Tibial artery (tissue), 4 donors: ENCODE data around the gene ATP5MC2.

Experiments used
- DNase-seq, 2 donors: peaks; one replicate each; pipeline ENCODE4 v3.0.0-alpha.2; 2019
- H3K27ac ChIP-seq, 2 donors: fragments of 200-600 bp; sonication (generic) in 1 of 2; 1 replicate in 1 of 2; 2 replicates in 1 of 2; pipeline ENCODE4 v1.5.1; 2018 to 2019; ENCODE audit warnings: mild to moderate bottlenecking in 1 of 2
- H3K27me3 ChIP-seq, 2 donors: fragments of 200-600 bp; sonication (generic) in 1 of 2; one replicate each; pipeline versions ENCODE4 v1.5.1 to v1.6.0; 2016 to 2019
- H3K36me3 ChIP-seq, 3 donors: fragments of 200-600 bp; sonication (generic) in 2 of 3; one replicate each; pipeline ENCODE4 v1.5.1; 2016 to 2019; ENCODE audit warnings: mild to moderate bottlenecking in 2 of 3
- H3K4me1 ChIP-seq, 4 donors: fragments of 200-600 bp; sonication (generic) in 2 of 4; 1 replicate in 3 of 4; 2 replicates in 1 of 4; pipeline ENCODE4 v1.5.1; 2016 to 2019
- H3K4me3 ChIP-seq, 2 donors: fragments of 200-600 bp; sonication (generic) in 1 of 2; 1 replicate in 1 of 2; 2 replicates in 1 of 2; pipeline ENCODE4 v1.5.1; 2018 to 2019; ENCODE audit warnings: mild to moderate bottlenecking in 2 of 2
- H3K9me3 ChIP-seq, 3 donors: fragments of 200-600 bp; sonication (generic) in 1 of 3; one replicate each; pipeline ENCODE4 v1.5.1; 2016 to 2019
- intact Hi-C: fragments of 100-400 bp; cut with DNase I; formaldehyde crosslinking; loops from one replicate; pipeline ENCODE4 v1.15.0; 2023; ENCODE audit warnings: low total_unique reads
- TF ChIP-seq, protein P1 (sequence below), 2 experiments: fragments of 200-600 bp in 1 of 2; fragments of 450-650 bp in 1 of 2; IDR thresholded peaks; one replicate each; pipeline ENCODE4 v1.5.1; 2017 to 2019; ENCODE audit warnings: antibody characterized with exemption in 2 of 2, mild to moderate bottlenecking in 1 of 2, moderate library complexity in 1 of 2

ATP5MC2 gene

DNA sequence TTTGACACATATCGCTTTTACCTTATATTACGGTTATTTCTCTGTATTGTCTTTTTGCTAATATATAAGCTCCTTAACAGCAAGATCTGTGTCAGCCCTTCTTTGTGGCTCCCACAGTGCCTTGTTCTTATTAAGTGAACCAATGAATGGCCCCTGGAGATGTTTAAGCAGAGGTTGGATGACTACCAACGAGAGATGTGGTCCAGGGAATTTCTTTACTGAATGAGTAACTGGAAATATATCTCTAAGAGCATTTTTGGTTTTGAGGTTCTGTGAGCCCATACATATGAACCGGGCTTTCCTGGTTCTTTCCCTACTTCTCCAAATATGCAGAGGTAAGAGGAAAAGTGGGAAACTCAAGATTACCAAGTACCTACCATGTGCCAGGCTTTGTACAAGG is 27.9 kb upstream of the ATP5MC2 start:
- H3K27ac ChIP-seq = no peak overlapping the region
- intact Hi-C loops = no loop called here
- peaks cover 0 to 59% of the 10 kb centered on the region in 2 donors for H3K27me3 ChIP-seq
- no peak for DNase-seq
- no peaks in the 10 kb centered on the region for H3K4me1 ChIP-seq
- H3K36me3 ChIP-seq = no peaks in the 10 kb centered on the region
- no peak overlapping the region for H3K4me3 ChIP-seq
- no peaks in the 10 kb centered on the region for H3K9me3 ChIP-seq
- TF ChIP-seq, protein P1, sequence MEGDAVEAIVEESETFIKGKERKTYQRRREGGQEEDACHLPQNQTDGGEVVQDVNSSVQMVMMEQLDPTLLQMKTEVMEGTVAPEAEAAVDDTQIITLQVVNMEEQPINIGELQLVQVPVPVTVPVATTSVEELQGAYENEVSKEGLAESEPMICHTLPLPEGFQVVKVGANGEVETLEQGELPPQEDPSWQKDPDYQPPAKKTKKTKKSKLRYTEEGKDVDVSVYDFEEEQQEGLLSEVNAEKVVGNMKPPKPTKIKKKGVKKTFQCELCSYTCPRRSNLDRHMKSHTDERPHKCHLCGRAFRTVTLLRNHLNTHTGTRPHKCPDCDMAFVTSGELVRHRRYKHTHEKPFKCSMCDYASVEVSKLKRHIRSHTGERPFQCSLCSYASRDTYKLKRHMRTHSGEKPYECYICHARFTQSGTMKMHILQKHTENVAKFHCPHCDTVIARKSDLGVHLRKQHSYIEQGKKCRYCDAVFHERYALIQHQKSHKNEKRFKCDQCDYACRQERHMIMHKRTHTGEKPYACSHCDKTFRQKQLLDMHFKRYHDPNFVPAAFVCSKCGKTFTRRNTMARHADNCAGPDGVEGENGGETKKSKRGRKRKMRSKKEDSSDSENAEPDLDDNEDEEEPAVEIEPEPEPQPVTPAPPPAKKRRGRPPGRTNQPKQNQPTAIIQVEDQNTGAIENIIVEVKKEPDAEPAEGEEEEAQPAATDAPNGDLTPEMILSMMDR (IDR thresholded peaks at IDR 0.05) = no peak

DNA sequence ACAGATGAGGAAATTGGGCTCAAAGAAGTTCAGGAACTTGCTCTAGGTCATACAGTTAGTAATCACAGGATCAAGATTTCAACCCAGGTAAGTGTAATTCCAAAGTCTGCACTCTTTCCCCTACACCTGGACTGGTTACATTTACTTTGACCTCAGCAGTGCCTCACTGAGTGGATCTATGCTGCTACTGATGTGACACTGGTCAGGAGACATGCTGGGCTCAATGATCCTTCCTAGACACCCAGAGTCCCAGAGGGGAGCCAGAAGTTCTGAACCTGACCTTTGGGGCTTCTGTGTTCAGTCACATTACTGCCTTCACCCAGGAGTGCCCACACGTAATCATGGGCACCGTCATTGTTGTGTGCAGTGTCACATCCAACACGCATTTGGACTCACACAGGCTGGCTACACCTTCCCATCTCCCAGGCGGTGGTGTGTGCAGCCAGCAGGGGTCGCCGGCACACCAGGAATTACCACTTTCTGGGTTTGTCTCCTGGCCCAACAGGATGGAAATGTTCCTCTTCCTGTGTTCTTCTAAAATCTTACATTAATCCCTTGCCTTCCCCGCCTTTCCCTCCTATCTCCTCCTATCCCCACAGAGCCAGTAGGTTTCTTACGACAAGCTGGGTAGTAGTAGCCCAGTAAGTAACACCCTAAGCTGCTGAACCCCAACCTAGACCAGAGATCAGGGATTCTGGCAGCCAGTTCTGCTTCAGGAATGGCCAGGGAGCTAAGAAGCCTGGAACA is 25.8 kb upstream of the ATP5MC2 start:
- DNase-seq = peak; percentile 84 to 90
- H3K4me3 ChIP-seq = no peak overlapping the region
- no peaks in the 10 kb centered on the region for H3K36me3 ChIP-seq
- H3K4me1 ChIP-seq = peaks cover 0 to 2% (median 0%) of the 10 kb centered on the region in 4 donors
- intact Hi-C loops = loop anchor here (2.0 kb wide), 1 partner anchor 43 kb away; no protein-coding TSS in a partner anchor
- peaks cover 0 to 66% of the 10 kb centered on the region in 2 donors for H3K27me3 ChIP-seq
- TF ChIP-seq, protein P1 (IDR thresholded peaks at IDR 0.05) = peak; percentile 85 to 93
- H3K27ac ChIP-seq = no peak overlapping the region
- H3K9me3 ChIP-seq = no peaks in the 10 kb centered on the region

DNA sequence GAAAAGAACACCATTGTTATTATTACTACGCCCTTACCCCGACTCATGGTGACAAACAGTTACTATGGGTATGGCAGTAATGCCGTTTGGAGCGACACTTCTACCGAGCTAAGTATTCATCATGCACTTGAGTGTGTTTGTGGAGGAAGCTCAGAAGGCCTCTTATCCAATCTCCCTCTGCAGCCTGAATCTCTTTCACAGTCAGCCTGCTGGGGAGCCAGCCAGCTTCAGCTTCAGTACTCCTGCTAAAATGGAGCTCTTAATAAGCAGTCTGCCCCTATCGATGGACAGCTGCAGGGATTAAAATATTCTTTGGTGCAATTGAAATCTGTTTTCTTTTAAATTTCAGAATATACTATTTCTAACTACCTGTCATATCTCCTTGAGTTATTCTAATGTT is 24.7 kb upstream of the ATP5MC2 start:
- Histone ChIP-seq H3K9me3 (no peaks in the 10 kb centered on the region), H3K27ac (no peak overlapping the region), H3K4me1 (peaks cover 0 to 13% (median 3%) of the 10 kb centered on the region in 4 donors), H3K36me3 (no peaks in the 10 kb centered on the region), H3K27me3 (peaks cover 1 to 69% of the 10 kb centered on the region in 2 donors), H3K4me3 (no peak overlapping the region)
- TF ChIP-seq, protein P1 (IDR thresholded peaks at IDR 0.05) = no peak
- DNase-seq = no peak
- intact Hi-C loops = loop anchor here (2.0 kb wide), 1 partner anchor 44 kb away; no protein-coding TSS in a partner anchor

DNA sequence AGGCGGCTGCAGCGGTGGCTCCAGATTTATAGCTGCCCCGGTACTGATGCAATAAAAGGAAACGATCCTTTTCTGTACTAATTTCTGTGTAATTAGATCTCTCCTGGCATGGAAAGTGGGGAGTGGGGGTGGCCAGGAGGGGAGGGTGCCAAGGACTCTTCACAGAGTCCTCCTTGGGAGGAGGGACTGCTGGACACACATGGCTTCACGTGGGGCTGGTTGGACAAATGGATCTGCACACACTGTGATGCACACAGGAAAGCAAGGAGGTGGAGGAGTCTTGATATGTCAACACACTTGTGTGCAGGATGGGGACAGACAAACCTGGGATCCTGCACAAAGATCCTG is 23.8 kb upstream of the ATP5MC2 start:
- Histone ChIP-seq H3K36me3 (no peaks in the 10 kb centered on the region), H3K27ac (no peak overlapping the region), H3K27me3 (peaks cover 4 to 74% of the 10 kb centered on the region in 2 donors), H3K9me3 (no peaks in the 10 kb centered on the region), H3K4me3 (no peak overlapping the region), H3K4me1 (peaks cover 0 to 19% (median 8%) of the 10 kb centered on the region in 4 donors)
- DNase-seq = no peak
- intact Hi-C loops = loop anchor here (2.0 kb wide), 1 partner anchor 45 kb away; no protein-coding TSS in a partner anchor
- TF ChIP-seq, protein P1 (IDR thresholded peaks at IDR 0.05) = no peak

DNA sequence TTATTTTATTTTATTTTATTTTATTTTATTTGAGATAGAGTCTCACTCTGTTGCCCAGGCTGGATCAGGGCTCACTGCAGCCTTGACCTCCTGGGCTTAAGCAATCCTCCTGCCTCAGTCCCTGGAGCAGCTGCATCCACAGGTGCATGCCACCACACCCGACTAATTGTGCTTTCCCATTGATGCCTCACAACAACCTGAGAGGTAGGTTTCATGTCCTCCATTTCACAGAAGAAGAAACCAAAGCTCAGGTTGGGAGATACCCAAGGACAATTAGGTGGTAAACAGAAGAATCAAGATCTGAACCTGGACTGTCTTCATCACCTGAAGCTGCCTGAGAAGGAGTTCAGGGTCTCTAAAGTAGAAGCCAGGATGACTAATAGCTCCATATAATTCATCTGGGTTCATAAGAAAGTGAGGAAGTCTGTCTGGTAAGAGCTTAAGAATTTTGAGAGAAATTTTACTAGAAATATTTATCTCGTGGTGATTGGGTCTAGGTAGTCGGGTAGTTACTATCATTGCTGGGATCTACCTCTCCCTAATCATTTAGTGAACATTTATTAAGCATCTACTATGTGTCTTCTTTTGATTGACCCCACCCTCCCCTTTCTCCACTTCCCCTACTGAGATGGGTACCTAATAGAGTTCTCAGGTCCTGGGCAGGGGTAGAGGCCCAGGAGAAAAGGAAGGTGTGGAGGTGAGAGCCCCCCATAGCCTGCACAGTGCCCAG is 23.2 kb upstream of the ATP5MC2 start:
- no peak overlapping the region for H3K4me3 ChIP-seq
- H3K27ac ChIP-seq = no peak overlapping the region
- no peaks in the 10 kb centered on the region for H3K36me3 ChIP-seq
- H3K9me3 ChIP-seq = no peaks in the 10 kb centered on the region
- H3K4me1 ChIP-seq = peaks cover 0 to 19% (median 8%) of the 10 kb centered on the region in 4 donors
- TF ChIP-seq, protein P1 (IDR thresholded peaks at IDR 0.05) = no peak
- DNase-seq = no peak
- intact Hi-C loops = no loop called here
- H3K27me3 ChIP-seq = peaks cover 4 to 77% of the 10 kb centered on the region in 2 donors
